PC-9 (cell line): ENCODE results near the gene ID4.
"Not testable (repeated sequence)": the region's sequence is repeated elsewhere in the genome, so short reads cannot be mapped to it uniquely, and the experiment has no call there.

ENCODE experiments used
- EZH2 ChIP-seq: fragments of 200-600 bp; sonication (generic); IDR thresholded peaks from 2 replicates; pipeline ENCODE4 v1.8.0; 2017; ENCODE audit warnings: antibody characterized with exemption, low read depth
- TF ChIP-seq, protein P1 (sequence below): fragments of 200-600 bp; sonication (generic); conservative IDR thresholded peaks from 2 replicates; pipeline ENCODE4 v1.6.1; 2017; ENCODE audit warnings: mixed run types, antibody characterized with exemption, mild to moderate bottlenecking, moderate library complexity

DNA sequence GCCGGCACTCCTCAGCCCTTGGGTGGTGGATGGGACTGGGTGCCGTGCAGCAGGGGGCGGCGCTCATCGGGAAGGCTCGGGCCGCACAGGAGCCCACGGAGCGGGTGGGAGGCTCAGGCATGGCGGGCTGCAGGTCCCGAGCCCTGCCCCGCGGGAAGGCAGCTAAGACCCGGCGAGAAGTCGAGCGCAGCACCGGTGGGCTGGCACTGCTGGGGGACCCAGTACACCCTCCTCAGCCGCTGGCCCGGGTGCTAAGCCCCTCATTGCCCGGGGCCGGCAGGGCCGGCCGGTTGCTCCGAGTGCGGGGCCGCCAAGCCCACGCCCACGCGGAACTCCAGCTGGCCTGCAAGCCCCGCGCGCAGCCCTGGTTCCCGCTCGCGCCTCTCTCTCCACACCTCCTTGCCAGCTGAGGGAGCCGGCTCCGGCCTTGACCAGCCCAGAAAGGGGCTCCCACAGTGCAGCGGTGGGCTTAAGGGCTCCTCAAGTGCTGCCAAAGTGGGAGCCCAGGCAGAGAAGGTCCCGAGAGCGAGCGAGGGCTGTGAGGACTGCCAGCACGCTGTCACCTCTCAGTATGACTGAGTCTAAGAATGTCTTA is 17.3 kb downstream of the ID4 start:
- TF ChIP-seq, protein P1, sequence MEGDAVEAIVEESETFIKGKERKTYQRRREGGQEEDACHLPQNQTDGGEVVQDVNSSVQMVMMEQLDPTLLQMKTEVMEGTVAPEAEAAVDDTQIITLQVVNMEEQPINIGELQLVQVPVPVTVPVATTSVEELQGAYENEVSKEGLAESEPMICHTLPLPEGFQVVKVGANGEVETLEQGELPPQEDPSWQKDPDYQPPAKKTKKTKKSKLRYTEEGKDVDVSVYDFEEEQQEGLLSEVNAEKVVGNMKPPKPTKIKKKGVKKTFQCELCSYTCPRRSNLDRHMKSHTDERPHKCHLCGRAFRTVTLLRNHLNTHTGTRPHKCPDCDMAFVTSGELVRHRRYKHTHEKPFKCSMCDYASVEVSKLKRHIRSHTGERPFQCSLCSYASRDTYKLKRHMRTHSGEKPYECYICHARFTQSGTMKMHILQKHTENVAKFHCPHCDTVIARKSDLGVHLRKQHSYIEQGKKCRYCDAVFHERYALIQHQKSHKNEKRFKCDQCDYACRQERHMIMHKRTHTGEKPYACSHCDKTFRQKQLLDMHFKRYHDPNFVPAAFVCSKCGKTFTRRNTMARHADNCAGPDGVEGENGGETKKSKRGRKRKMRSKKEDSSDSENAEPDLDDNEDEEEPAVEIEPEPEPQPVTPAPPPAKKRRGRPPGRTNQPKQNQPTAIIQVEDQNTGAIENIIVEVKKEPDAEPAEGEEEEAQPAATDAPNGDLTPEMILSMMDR: not testable (repeated sequence)
- TF ChIP-seq EZH2: not testable (repeated sequence)
